K562 (cell line): ENCODE data around the gene OR52I1. TPM values are rescaled to one million over a fixed set of nuclear protein-coding genes. Genes with fewer than 3 reads are reported as not detected.

Experiments used
- ATAC-seq: fragments of 200-7000 bp; cut with Tn5 transposase; 3 replicates; pipeline ENCODE4 v1.9.1; 2020; ENCODE audit warnings: moderate library complexity
- BruUV-seq: library from RNA; stranded (reverse); fragments of 400-500 nt; replicated peaks from 2 replicates; lab custom pipeline; 2021; lab: Mats Ljungman, UMichigan
- CTCF ChIA-PET: fragments of 300-600 bp; formaldehyde crosslinking; extraction: SDS; loops from one replicate; lab custom pipeline; 2021; ENCODE audit warnings: low intra/inter-chr PET ratio; lab: Yijun Ruan, JAX
- POLR2A ChIA-PET: fragments of 300-600, 350-650 bp; sonication (Branson Sonifier 250); formaldehyde crosslinking; extraction: SDS; loops from one replicate; lab custom pipeline; 2021; ENCODE audit warnings: antibody characterized with exemption, inconsistent platforms; lab: Yijun Ruan, JAX
- DNase-seq, 4 experiments: peaks; one replicate each; pipeline versions ENCODE4 v3.0.0 to v3.0.0-alpha.2; 2011 to 2018; ENCODE audit warnings: low spot score in 3 of 4, mixed read lengths in 3 of 4; ENCODE audit errors: extremely low read depth in 1 of 4
- FAIRE-seq: peaks from 2 replicates; lab custom pipeline; 2011; peaks lifted over from hg19 to GRCh38; lab: Jason Lieb, UNC
- H2AFZ ChIP-seq: 2 replicates; pipeline ENCODE4 v1.6.0; 2011; ENCODE audit warnings: low read depth, low read length, control low read depth, inconsistent platforms
- H3K27ac ChIP-seq: fragments of 200-600 bp; 3 replicates; pipeline ENCODE4 v1.8.0; 2011; ENCODE audit warnings: low read depth, mild to moderate bottlenecking, control low read depth, inconsistent platforms, low read length, moderate library complexity, mixed read lengths; ENCODE audit errors: extremely low read depth
- H3K27me3 ChIP-seq, 2 experiments: fragments of 300-600 bp in 1 of 2; 2 replicates in 1 of 2; 3 replicates in 1 of 2; pipeline versions ENCODE4 v1.6.0 to v1.8.0; 2011; ENCODE audit warnings: inconsistent platforms in 2 of 2, low read length in 2 of 2, mild to moderate bottlenecking in 1 of 2, mixed read lengths in 1 of 2, moderate library complexity in 1 of 2; ENCODE audit not compliant: control insufficient read depth in 2 of 2, insufficient read depth in 2 of 2
- H3K36me3 ChIP-seq: fragments of 300-600 bp; 3 replicates; pipeline ENCODE4 v1.8.0; 2011; ENCODE audit warnings: mild to moderate bottlenecking, low read length, inconsistent platforms; ENCODE audit not compliant: control insufficient read depth, insufficient read depth
- H3K4me1 ChIP-seq, 2 experiments: fragments of 200-600 bp in 1 of 2; replicated peaks in 1 of 2; 2 replicates in 1 of 2; 3 replicates in 1 of 2; pipeline versions ENCODE4 v1.5.1 to v1.8.0; 2011; ENCODE audit warnings: inconsistent platforms in 2 of 2, low read length in 2 of 2, mild to moderate bottlenecking in 1 of 2, mixed read lengths in 1 of 2, moderate library complexity in 1 of 2; ENCODE audit not compliant: control insufficient read depth in 2 of 2, insufficient read depth in 2 of 2
- H3K4me2 ChIP-seq: 2 replicates; pipeline ENCODE4 v1.6.1; 2011; ENCODE audit warnings: low read length, control low read depth, inconsistent platforms, mixed read lengths; ENCODE audit not compliant: insufficient read depth
- H3K4me3 ChIP-seq: fragments of 200-600 bp; sonication (generic), shearing (Covaris generic); 2 replicates; pipeline ENCODE4 v1.5.1; 2016; ENCODE audit warnings: control low read depth, inconsistent platforms
- H3K79me2 ChIP-seq: fragments of 200-600 bp; 3 replicates; pipeline ENCODE4 v1.8.0; 2011; ENCODE audit warnings: low read length, inconsistent platforms; ENCODE audit not compliant: control insufficient read depth, insufficient read depth
- H3K9ac ChIP-seq, 2 experiments: 2 replicates each; pipeline versions ENCODE4 v1.6.0 to v1.6.1; 2011; ENCODE audit warnings: low read depth in 2 of 2, low read length in 2 of 2, control low read depth in 1 of 2, inconsistent platforms in 1 of 2, mild to moderate bottlenecking in 1 of 2, mixed read lengths in 1 of 2; ENCODE audit not compliant: insufficient read depth in 1 of 2
- H3K9me1 ChIP-seq: one replicate; pipeline ENCODE4 v1.6.0; 2011; ENCODE audit warnings: inconsistent platforms, mild to moderate bottlenecking, low read length, moderate library complexity; ENCODE audit not compliant: control insufficient read depth, insufficient read depth
- H3K9me3 ChIP-seq: replicated peaks from 2 replicates; pipeline ENCODE4 v1.5.1; 2011; ENCODE audit warnings: low read depth, low read length, inconsistent platforms; ENCODE audit not compliant: control insufficient read depth, insufficient read depth
- H4K20me1 ChIP-seq: replicated peaks from 2 replicates; pipeline ENCODE4 v1.6.1; 2011; ENCODE audit warnings: low read length, inconsistent platforms, mixed read lengths; ENCODE audit not compliant: control insufficient read depth, insufficient read depth
- BDP1 ChIP-seq: IDR thresholded peaks from 3 replicates; pipeline ENCODE4 v1.6.1; 2011; ENCODE audit not compliant: insufficient read length, insufficient read depth
- CBX5 ChIP-seq: IDR thresholded peaks from 2 replicates; pipeline ENCODE4 v1.6.1; 2014; ENCODE audit warnings: low read depth, borderline replicate concordance
- CREM ChIP-seq: IDR thresholded peaks from 2 replicates; pipeline ENCODE4 v1.6.1; 2014; ENCODE audit warnings: antibody characterized with exemption, low read depth
- EZH2 ChIP-seq: IDR thresholded peaks from 2 replicates; pipeline ENCODE4 v1.6.1; 2012; ENCODE audit warnings: low read depth, mild to moderate bottlenecking, inconsistent platforms, low read length, borderline replicate concordance
- KDM2B ChIP-seq: fragments of 250-450 bp; sonication (Bioruptor Pico); IDR thresholded peaks from 2 replicates; pipeline ENCODE4 v1.8.0; 2021; ENCODE audit warnings: mild to moderate bottlenecking, moderate library complexity
- MAZ ChIP-seq, 2 experiments: fragments of 450-650 bp in 1 of 2; sonication (generic) in 1 of 2; formaldehyde crosslinking; IDR thresholded peaks in 1 of 2; conservative IDR thresholded peaks in 1 of 2; 2 replicates each; pipeline versions ENCODE4 v1.4.0 to v1.5.0; 2020; ENCODE audit warnings: mild to moderate bottlenecking in 1 of 2, missing genetic modification reagents in 1 of 2
- RAD21 ChIP-seq, 2 experiments: fragments of 250-450 bp in 1 of 2; fragments of 450-650 bp in 1 of 2; sonication (Bioruptor Pico) in 1 of 2; formaldehyde crosslinking in 1 of 2; IDR thresholded peaks in 1 of 2; conservative IDR thresholded peaks in 1 of 2; 2 replicates each; pipeline versions ENCODE4 v1.4.0 to v1.8.0; 2020 to 2022; ENCODE audit warnings: mild to moderate bottlenecking in 2 of 2, moderate library complexity in 1 of 2
- RBM25 ChIP-seq: fragments of 200-400 bp; formaldehyde crosslinking; IDR thresholded peaks from 2 replicates; pipeline ENCODE4 v1.6.1; 2018; ENCODE audit warnings: low read length, low read depth, moderate library complexity; ENCODE audit not compliant: severe bottlenecking
- STAG1 ChIP-seq: sonication (generic); formaldehyde crosslinking; IDR thresholded peaks from 2 replicates; pipeline ENCODE4 v1.5.0; 2020; ENCODE audit warnings: missing genetic modification reagents, borderline replicate concordance
- STAT6 ChIP-seq: sonication (generic); formaldehyde crosslinking; IDR thresholded peaks from 2 replicates; pipeline ENCODE4 v1.8.1; 2023; ENCODE audit warnings: mild to moderate bottlenecking, missing genetic modification reagents
- TFE3 ChIP-seq: fragments of 450-650 bp; formaldehyde crosslinking; IDR thresholded peaks from 2 replicates; pipeline ENCODE4 v1.4.0; 2020; ENCODE audit warnings: mild to moderate bottlenecking, mixed read lengths
- ZNF212 ChIP-seq: fragments of 450-650 bp; formaldehyde crosslinking; IDR thresholded peaks from 2 replicates; pipeline ENCODE4 v1.4.0; 2020; ENCODE audit warnings: mild to moderate bottlenecking
- ZNF280B ChIP-seq: fragments of 250-450 bp; sonication (Bioruptor Pico); IDR thresholded peaks from 2 replicates; pipeline ENCODE4 v1.5.1; 2021; ENCODE audit warnings: mild to moderate bottlenecking
- ZSCAN29 ChIP-seq: fragments of 450-650 bp; IDR thresholded peaks from 2 replicates; pipeline ENCODE4 v1.6.1; 2017
- WGBS: fragments of 100-300 bp; shearing (Covaris generic); methylation state at CpG from one replicate; pipeline ENCODE4 v1.1.6; 2016; ENCODE audit warnings: low coverage, mixed read lengths; ENCODE audit not compliant: insufficient coverage; ENCODE audit errors: missing lambda C conversion rate; 5-methylcytosine and 5-hydroxymethylcytosine counted together
- in situ Hi-C: fragments of 300-500 bp; cut with MboI; formaldehyde crosslinking; loops from 4 replicates; pipeline ENCODE4 v1.15.0; 2018; ENCODE audit warnings: inconsistent platforms, mixed read lengths
- intact Hi-C: fragments of 100-400 bp; cut with micrococcal nuclease; formaldehyde crosslinking; loops from 2 replicates; pipeline ENCODE4 v1.14.2; 2022
- polyA plus RNA-seq, 8 experiments: library from polyadenylated mRNA; depleted of rRNA in 4 of 8; stranded (reverse) in 5 of 8; unstranded in 3 of 8; fragments of >200 nt; fragmentation: Nextera tagmentation in 2 of 8; fragmentation: Illumina TruSeq in 1 of 8; extraction: Ambion mirVana in 2 of 8; extraction: Trizol in 1 of 8; gene quantifications; 2 replicates each; pipeline versions ENCODE4 v1.2.1 to v1.2.3, GENCODE V29; 2011 to 2014; ENCODE audit warnings: inconsistent platforms in 1 of 8, missing spikeins in 1 of 8
- total RNA-seq, 7 experiments: library from RNA; depleted of rRNA in 6 of 7; stranded (reverse); fragments of >200 nt in 6 of 7; fragmentation: Illumina TruSeq in 2 of 7; extraction: Trizol in 2 of 7; gene quantifications; 2 replicates each; pipeline versions ENCODE4 v1.2.1 to v1.2.3, GENCODE V29; 2011 to 2021; ENCODE audit warnings: low replicate concordance in 1 of 7

Gene OR52I1
- total and polyA plus RNA-seq, 9 of the 15 experiments (the other 6 are each of a cell fraction or from before 2014, with no cell fraction given): not detected

GRCh38 chr11:4636962-4637661 lies 43.3 kb downstream of the OR52I1 start, which contains the start of gene OR51D1:
Gene OR51D1 (plus strand): TSS chr11:4637477. CDS start chr11:4639791, 2,314 bp downstream.
- Histone ChIP-seq H3K79me2 (no peaks in the 10 kb centered on the region), H4K20me1 (no peaks in the 10 kb centered on the region), H3K27me3 (peaks cover 0 to 25% of the 10 kb centered on the region in 2 experiments; a peak in 3 of 5 replicates), H3K9me1 (no peaks in the 10 kb centered on the region), H3K27ac (no peak within 1 kb of the TSS), H3K4me1 (no peaks in the 10 kb centered on the region; a peak in 1 of 5 replicates), H3K9ac (peak within 1 kb of the TSS in 1 of 2 experiments; percentile 42; a peak in 1 of 4 replicates), H3K4me3 (no peak within 1 kb of the TSS), H2AFZ (peak within 1 kb of the TSS; percentile 83), H3K9me3 (no peaks in the 10 kb centered on the region), H3K4me2 (peak within 1 kb of the TSS; percentile 76), H3K36me3 (no peaks in the 10 kb centered on the region)
- ChIA-PET CTCF (interaction anchor here (0.8 to 1.9 kb wide), 5 partner anchors 11 to 734 kb away, joined by 3 to 7 read pairs (median 5); no protein-coding TSS in a partner anchor), POLR2A (interaction anchor here (0.6 to 1.8 kb wide), 7 partner anchors 8 to 1717 kb away, joined by 3 to 8 read pairs (median 4); no protein-coding TSS in a partner anchor)
- no TSS peak for BruUV-seq
- 10% methylated on average over 20 of the region's 21 CpGs for WGBS
- intact Hi-C loops (loop anchor here (1.0 to 10.0 kb wide), 7 partner anchors 85 to 465 kb away; partner anchors contain the start of gene OR51G1), in situ Hi-C loops (loop anchor here (5.0 to 25.0 kb wide), 2 partner anchors 370 to 1700 kb away; no protein-coding TSS in a partner anchor)
- FAIRE-seq: peak; percentile 99
- DNase-seq: peak; percentile 82 to 87 (median 84)
- peak; percentile 99 for ATAC-seq
- TF ChIP-seq RAD21 (CRISPR knock-in tag; conservative IDR thresholded peaks at IDR 0.05 in 1 of 2, IDR thresholded peaks at IDR 0.05 in 1 of 2): peak; percentile 75 to 91
- TF ChIP-seq ZSCAN29: no peak
- no peak for TF ChIP-seq CBX5
- TF ChIP-seq KDM2B (CRISPR knock-in tag): no peak
- TF ChIP-seq MAZ (CRISPR knock-in tag; conservative IDR thresholded peaks at IDR 0.05 in 1 of 2, IDR thresholded peaks at IDR 0.05 in 1 of 2): no peak
- no peak for TF ChIP-seq TFE3
- TF ChIP-seq ZNF280B (CRISPR knock-in tag): no peak
- no peak for TF ChIP-seq RBM25
- TF ChIP-seq STAG1 (CRISPR knock-in tag): peak; percentile 81; the same call in 1 of the 2 replicates
- TF ChIP-seq STAT6 (CRISPR knock-in tag): no peak
- no peak for TF ChIP-seq ZNF212 (CRISPR knock-in tag)
- no peak for TF ChIP-seq CREM
- TF ChIP-seq EZH2: no peak
- TF ChIP-seq BDP1: no peak
